ENCODE data around the gene SULT1A2. TPM values are rescaled to one million over a fixed set of nuclear protein-coding genes. Genes with fewer than 3 reads are reported as not detected.
"Not testable (repeated sequence)": the region's sequence is repeated elsewhere in the genome, so short reads cannot be mapped to it uniquely, and the experiment has no call there.

SULT1A2 gene
- total RNA-seq, 4 donors from 2014 or later = 0.27 to 1.2 TPM; not detected in 2

DNA sequence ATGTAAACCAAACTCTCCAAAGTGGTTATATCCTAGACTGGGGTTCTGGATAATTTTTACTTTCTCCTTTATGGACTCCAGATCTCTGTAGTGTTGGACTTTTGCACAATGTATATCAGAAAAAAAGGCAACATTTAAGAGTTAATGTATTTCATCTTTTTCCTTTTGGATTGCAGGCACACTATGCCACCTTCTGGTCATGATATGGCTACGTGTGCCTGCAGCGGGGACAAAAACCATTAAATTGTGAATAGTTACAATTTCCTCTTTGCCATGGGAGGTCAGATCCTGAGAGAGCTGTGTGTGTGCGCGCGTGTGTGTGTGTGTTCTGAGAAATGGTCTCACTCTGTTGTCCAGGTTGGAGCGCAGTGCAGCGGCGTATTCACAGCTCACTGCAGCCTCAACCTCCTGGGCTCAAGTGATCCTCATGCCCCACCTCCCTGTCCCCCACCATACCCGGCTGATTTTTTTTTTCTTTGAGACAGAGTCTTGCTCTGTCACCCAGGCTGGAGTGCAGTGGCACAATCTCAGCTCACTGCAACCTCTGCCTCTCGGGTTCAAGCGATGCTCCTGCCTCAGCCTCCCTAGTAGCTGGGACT, 47.5 kb downstream of the SULT1A2 start:
- no peak for ATAC-seq
- H3K4me3 ChIP-seq = no peak overlapping the region
- H3K27me3 ChIP-seq = peaks cover 5% of the 10 kb centered on the region
- 35 to 50% methylated on average over 9 to 11 of the region's 11 CpGs for WGBS, 2 donors (ENCODE audit: low coverage in 1 of 2)
- no peak for TF ChIP-seq EP300 (IDR thresholded peaks at IDR 0.05)
- TF ChIP-seq, protein P1, sequence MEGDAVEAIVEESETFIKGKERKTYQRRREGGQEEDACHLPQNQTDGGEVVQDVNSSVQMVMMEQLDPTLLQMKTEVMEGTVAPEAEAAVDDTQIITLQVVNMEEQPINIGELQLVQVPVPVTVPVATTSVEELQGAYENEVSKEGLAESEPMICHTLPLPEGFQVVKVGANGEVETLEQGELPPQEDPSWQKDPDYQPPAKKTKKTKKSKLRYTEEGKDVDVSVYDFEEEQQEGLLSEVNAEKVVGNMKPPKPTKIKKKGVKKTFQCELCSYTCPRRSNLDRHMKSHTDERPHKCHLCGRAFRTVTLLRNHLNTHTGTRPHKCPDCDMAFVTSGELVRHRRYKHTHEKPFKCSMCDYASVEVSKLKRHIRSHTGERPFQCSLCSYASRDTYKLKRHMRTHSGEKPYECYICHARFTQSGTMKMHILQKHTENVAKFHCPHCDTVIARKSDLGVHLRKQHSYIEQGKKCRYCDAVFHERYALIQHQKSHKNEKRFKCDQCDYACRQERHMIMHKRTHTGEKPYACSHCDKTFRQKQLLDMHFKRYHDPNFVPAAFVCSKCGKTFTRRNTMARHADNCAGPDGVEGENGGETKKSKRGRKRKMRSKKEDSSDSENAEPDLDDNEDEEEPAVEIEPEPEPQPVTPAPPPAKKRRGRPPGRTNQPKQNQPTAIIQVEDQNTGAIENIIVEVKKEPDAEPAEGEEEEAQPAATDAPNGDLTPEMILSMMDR (IDR thresholded peaks at IDR 0.05) = peak in 3 of 4 experiments; percentile 53 to 66 (median 64)
- no peaks in the 10 kb centered on the region for H3K36me3 ChIP-seq
- H3K4me1 ChIP-seq = peaks cover 0 to 10% (median 0%) of the 10 kb centered on the region in 3 donors
- no peak overlapping the region for H3K27ac ChIP-seq
- H3K9me3 ChIP-seq = no peaks in the 10 kb centered on the region

DNA sequence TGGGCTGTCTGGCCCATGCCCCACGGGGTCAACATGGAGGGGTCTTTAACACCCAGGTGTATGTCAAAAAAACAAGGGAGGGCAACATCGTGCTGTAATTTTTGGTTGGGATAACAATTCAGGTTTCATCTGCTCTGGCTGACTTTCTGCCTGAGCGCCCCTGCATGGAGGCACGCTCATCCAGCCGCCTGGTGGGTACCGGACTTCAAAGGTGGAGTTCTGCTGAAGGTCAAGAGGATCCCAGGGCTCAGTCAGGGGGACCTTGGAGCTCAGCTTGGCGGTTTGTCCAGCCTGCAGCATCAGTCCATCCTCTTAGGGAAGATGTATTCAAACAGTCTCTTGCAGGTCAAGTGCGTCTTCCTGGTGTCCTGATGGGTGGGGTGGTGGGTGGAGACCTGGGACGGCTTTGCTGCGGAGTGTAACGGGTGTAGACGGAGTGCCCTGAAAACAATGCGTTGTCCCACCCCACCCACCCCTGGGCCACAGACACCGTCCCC, 48.5 kb downstream of the SULT1A2 start:
- H3K9me3 ChIP-seq = no peaks in the 10 kb centered on the region
- WGBS, 2 donors (ENCODE audit: low coverage in 1 of 2) = 73 to 89% methylated on average over 3 to 4 of the region's 14 CpGs
- H3K36me3 ChIP-seq = no peaks in the 10 kb centered on the region
- H3K4me3 ChIP-seq = no peak overlapping the region
- peaks cover 5% of the 10 kb centered on the region for H3K27me3 ChIP-seq
- ATAC-seq = no peak
- no peak overlapping the region for H3K27ac ChIP-seq
- peaks cover 0 to 6% (median 0%) of the 10 kb centered on the region in 3 donors for H3K4me1 ChIP-seq
- no peak for TF ChIP-seq POLR2AphosphoS5 (IDR thresholded peaks at IDR 0.05)
- TF ChIP-seq, protein P1 (IDR thresholded peaks at IDR 0.05) = no peak
- TF ChIP-seq EP300 (IDR thresholded peaks at IDR 0.05) = no peak
- no peak for TF ChIP-seq POLR2A (IDR thresholded peaks at IDR 0.05)

DNA sequence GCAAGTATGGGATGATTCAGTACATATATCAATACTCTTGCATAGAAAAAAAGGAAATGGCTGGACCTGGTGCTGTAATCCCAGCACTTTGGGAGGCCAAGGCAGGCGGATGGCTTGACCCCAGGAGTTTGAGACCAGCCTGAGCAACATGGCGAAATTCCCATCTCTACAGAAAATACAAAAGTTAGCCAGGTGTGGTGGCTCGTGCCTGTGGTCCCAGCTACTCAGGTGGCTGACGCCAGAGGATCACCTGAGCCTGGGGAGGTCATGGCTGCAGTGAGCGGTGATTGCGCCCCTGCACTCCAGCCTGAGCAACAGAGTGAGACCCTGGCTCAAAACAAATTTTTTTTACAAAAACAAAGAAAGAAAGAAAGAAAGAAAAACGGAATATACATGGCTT, 50.2 kb downstream of the SULT1A2 start:
- no peak for TF ChIP-seq POLR2A (IDR thresholded peaks at IDR 0.05)
- TF ChIP-seq POLR2AphosphoS5 (IDR thresholded peaks at IDR 0.05) = no peak
- TF ChIP-seq, protein P1 (IDR thresholded peaks at IDR 0.05) = no peak
- no peak for TF ChIP-seq EP300 (IDR thresholded peaks at IDR 0.05)
- H3K27ac ChIP-seq = no peak overlapping the region
- 68 to 82% methylated on average over 2 to 5 of the region's 7 CpGs for WGBS, 2 donors (ENCODE audit: low coverage in 1 of 2)
- H3K36me3 ChIP-seq = no peaks in the 10 kb centered on the region
- no peak for ATAC-seq
- H3K9me3 ChIP-seq = no peaks in the 10 kb centered on the region
- H3K4me1 ChIP-seq = no peaks in the 10 kb centered on the region
- H3K4me3 ChIP-seq = no peak overlapping the region
- H3K27me3 ChIP-seq = peaks cover 5% of the 10 kb centered on the region

DNA sequence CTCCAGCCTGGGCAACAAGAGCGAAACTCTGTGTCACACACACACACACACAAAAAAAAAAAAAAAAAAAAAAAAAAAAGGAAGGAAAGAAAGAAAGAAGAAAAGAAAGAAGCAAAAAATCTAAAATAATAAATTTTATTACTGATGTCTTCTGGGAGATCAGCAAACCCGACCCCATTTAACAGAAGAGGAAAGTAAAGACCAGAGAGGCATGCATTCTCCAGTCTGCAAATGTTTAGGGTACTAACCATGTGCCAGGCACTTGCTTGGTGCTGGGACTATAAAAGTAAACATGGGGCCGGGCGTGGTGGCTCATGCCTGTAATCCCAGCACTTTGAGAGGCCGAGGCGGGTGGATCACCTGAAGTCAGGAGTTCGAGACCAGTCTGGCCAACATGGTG, 50.9 kb downstream of the SULT1A2 start:
- not testable (repeated sequence) for H3K9me3 ChIP-seq, H3K4me1 ChIP-seq, H3K27ac ChIP-seq, H3K4me3 ChIP-seq, H3K27me3 ChIP-seq, ATAC-seq, H3K36me3 ChIP-seq
- 91% methylated on average over 6 of the region's 7 CpGs; no CpG with 5 or more reads in 1 of the 2 donors for WGBS, 2 donors (ENCODE audit: low coverage in 1 of 2)

DNA sequence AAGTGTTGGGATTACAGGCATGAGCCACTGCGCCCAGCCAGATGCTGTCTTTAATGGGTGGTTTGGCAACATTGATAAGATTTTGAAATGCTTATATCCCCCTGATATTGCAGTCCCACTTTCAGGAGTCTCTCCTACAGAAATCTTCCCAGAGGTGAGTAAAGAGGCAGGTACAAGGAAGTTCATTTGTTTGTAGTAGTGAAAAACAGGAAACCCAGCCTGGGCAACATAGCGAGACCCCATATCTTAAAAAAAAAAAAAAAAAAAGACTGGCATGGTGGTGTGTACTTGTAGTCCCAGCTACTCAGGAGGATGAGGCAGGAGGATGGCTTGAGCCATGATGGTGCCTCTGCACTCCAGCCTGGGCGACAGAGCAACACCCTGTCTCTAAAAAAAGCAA, 51.9 kb downstream of the SULT1A2 start:
- no peaks in the 10 kb centered on the region for H3K36me3 ChIP-seq
- peaks cover 0 to 6% (median 0%) of the 10 kb centered on the region in 3 donors for H3K4me1 ChIP-seq
- H3K27ac ChIP-seq = no peak overlapping the region
- H3K27me3 ChIP-seq = peaks cover 5% of the 10 kb centered on the region
- H3K9me3 ChIP-seq = no peaks in the 10 kb centered on the region
- no peak for ATAC-seq
- TF ChIP-seq EP300 (IDR thresholded peaks at IDR 0.05) (no peak), POLR2AphosphoS5 (IDR thresholded peaks at IDR 0.05) (no peak), POLR2A (IDR thresholded peaks at IDR 0.05) (no peak)
- TF ChIP-seq, protein P1 (IDR thresholded peaks at IDR 0.05) = no peak
- WGBS, 2 donors (ENCODE audit: low coverage in 1 of 2) = 67 to 74% methylated on average over 1 to 2 of the region's 3 CpGs
- H3K4me3 ChIP-seq = no peak overlapping the region
